ENCODE measurements around the gene WDR45. TPM values are rescaled to one million over a fixed set of nuclear protein-coding genes. Genes with fewer than 3 reads are reported as not detected.

The WDR45 gene
- total RNA-seq, 1 donor from 2014 or later = 65.5 TPM

- peak; percentile 94 for DNase-seq (ENCODE audit: low spot score)
Measured at GRCh38 chrX:49073601-49074575, 5.8 kb downstream of the WDR45 start, which contains the start of gene PRAF2. PRAF2 (minus strand) TSS chrX:49074002; CDS start chrX:49073987, 15 bp downstream.

- DNase-seq (ENCODE audit: low spot score) = no peak
Measured at GRCh38 chrX:49072712-49073095, 7.0 kb downstream of the WDR45 start.

GRCh38 chrX:49071877-49072711 lies 7.6 kb downstream of the WDR45 start:
- DNase-seq (ENCODE audit: low spot score) = peak; percentile 85

GRCh38 chrX:49070988-49071387 lies 8.7 kb downstream of the WDR45 start:
- DNase-seq (ENCODE audit: low spot score) = no peak

GRCh38 chrX:49069038-49069437 lies 10.6 kb downstream of the WDR45 start:
- no peak for DNase-seq (ENCODE audit: low spot score)

GRCh38 chrX:49067285-49068120 lies 12.2 kb downstream of the WDR45 start:
- DNase-seq (ENCODE audit: low spot score) = no peak

GRCh38 chrX:49066690-49067089 lies 13.0 kb downstream of the WDR45 start:
- no peak for DNase-seq (ENCODE audit: low spot score)

GRCh38 chrX:49066278-49066677 lies 13.4 kb downstream of the WDR45 start:
- no peak for DNase-seq (ENCODE audit: low spot score)

GRCh38 chrX:49064735-49065134 lies 15.0 kb downstream of the WDR45 start:
- no peak for DNase-seq (ENCODE audit: low spot score)

- no peak for DNase-seq (ENCODE audit: low spot score)
Measured at GRCh38 chrX:49064303-49064702, 15.4 kb downstream of the WDR45 start.

- DNase-seq (ENCODE audit: low spot score) = no peak
Measured at GRCh38 chrX:49063715-49064114, 16.0 kb downstream of the WDR45 start.

- DNase-seq (ENCODE audit: low spot score) = no peak
Measured at GRCh38 chrX:49061916-49062315, 17.8 kb downstream of the WDR45 start.

GRCh38 chrX:49061490-49061889 lies 18.2 kb downstream of the WDR45 start:
- no peak for DNase-seq (ENCODE audit: low spot score)

GRCh38 chrX:49060914-49061313 lies 18.8 kb downstream of the WDR45 start:
- DNase-seq (ENCODE audit: low spot score) = no peak

GRCh38 chrX:49059681-49060085 lies 20.0 kb downstream of the WDR45 start:
- DNase-seq (ENCODE audit: low spot score) = no peak

- DNase-seq (ENCODE audit: low spot score) = no peak
Measured at GRCh38 chrX:49059201-49059600, 20.5 kb downstream of the WDR45 start.

- DNase-seq (ENCODE audit: low spot score) = peak; percentile 28
Measured at GRCh38 chrX:49058794-49059193, 20.9 kb downstream of the WDR45 start, which contains the start of gene CCDC120. CCDC120 (plus strand) TSS chrX:49058999; CDS start chrX:49062042, 3,043 bp downstream.

GRCh38 chrX:49054073-49054762 lies 25.5 kb downstream of the WDR45 start:
- no peak for DNase-seq (ENCODE audit: low spot score)

GRCh38 chrX:49053223-49054072 lies 26.2 kb downstream of the WDR45 start:
- DNase-seq (ENCODE audit: low spot score) = peak; percentile 38

- DNase-seq (ENCODE audit: low spot score) = no peak
Measured at GRCh38 chrX:49043987-49044281, 35.8 kb downstream of the WDR45 start.

Measured in mucosa of gallbladder (tissue), 1 donor.